SK-N-SH treated with all-trans-retinoic acid at 6 μM for 48 hours (cell line): Measurements from ENCODE around the gene TSSK2.

ENCODE experiments used
- ATAC-seq: fragments of 200-7000 bp; cut with Tn5 transposase; 3 replicates; pipeline ENCODE4 v1.9.1; 2020; ENCODE audit warnings: mild to moderate bottlenecking, moderate library complexity
- ARNTL ChIP-seq: fragments of 450-650 bp; formaldehyde crosslinking; IDR thresholded peaks from 2 replicates; pipeline ENCODE4 v1.5.0; 2020; ENCODE audit warnings: low read depth, mild to moderate bottlenecking, moderate library complexity, borderline replicate concordance
- BACH2 ChIP-seq: fragments of 250-450 bp; sonication (Bioruptor Pico); IDR thresholded peaks from 2 replicates; pipeline ENCODE4 v1.9.0; 2021; ENCODE audit warnings: mild to moderate bottlenecking, borderline replicate concordance
- CSDC2 ChIP-seq: fragments of 250-450 bp; sonication (Bioruptor Pico); IDR thresholded peaks from 2 replicates; pipeline ENCODE4 v1.5.0; 2020; ENCODE audit warnings: mild to moderate bottlenecking, moderate library complexity
- ESRRG ChIP-seq: fragments of 250-450 bp; sonication (Bioruptor Pico); IDR thresholded peaks from 2 replicates; pipeline ENCODE4 v1.6.1; 2021; ENCODE audit warnings: mild to moderate bottlenecking
- ISL1 ChIP-seq: fragments of 250-450 bp; sonication (Bioruptor Pico); IDR thresholded peaks from 2 replicates; pipeline ENCODE4 v2.1.2; 2022; ENCODE audit warnings: mild to moderate bottlenecking, moderate library complexity
- OSR1 ChIP-seq: fragments of 250-450 bp; sonication (Bioruptor Pico); IDR thresholded peaks from 2 replicates; pipeline ENCODE4 v1.8.0; 2022; ENCODE audit warnings: moderate library complexity, mild to moderate bottlenecking, inconsistent platforms
- POU6F1 ChIP-seq: fragments of 250-450 bp; sonication (Bioruptor Pico); IDR thresholded peaks from 2 replicates; pipeline ENCODE4 v1.8.0; 2021; ENCODE audit warnings: low read depth, mild to moderate bottlenecking, moderate library complexity, borderline replicate concordance
- PPARA ChIP-seq: fragments of 250-450 bp; sonication (Bioruptor Pico); IDR thresholded peaks from 2 replicates; pipeline ENCODE4 v1.5.0; 2020; ENCODE audit warnings: mild to moderate bottlenecking, borderline replicate concordance
- RARB ChIP-seq: fragments of 250-450 bp; sonication (Bioruptor Pico); IDR thresholded peaks from 2 replicates; pipeline ENCODE4 v1.8.0; 2021; ENCODE audit warnings: mild to moderate bottlenecking, moderate library complexity
- SNAI2 ChIP-seq: fragments of 250-450 bp; sonication (Bioruptor Pico); IDR thresholded peaks from 2 replicates; pipeline ENCODE4 v1.5.0; 2020; ENCODE audit warnings: mild to moderate bottlenecking, moderate library complexity
- TCF4 ChIP-seq: fragments of 250-450 bp; sonication (Bioruptor Pico); IDR thresholded peaks from 2 replicates; pipeline ENCODE4 v1.8.0; 2021; ENCODE audit warnings: mild to moderate bottlenecking, moderate library complexity, borderline replicate concordance
- TOX ChIP-seq: fragments of 250-450 bp; sonication (Bioruptor Pico); IDR thresholded peaks from 2 replicates; pipeline ENCODE4 v1.8.0; 2021; ENCODE audit warnings: mild to moderate bottlenecking, moderate library complexity, borderline replicate concordance
- TSHZ2 ChIP-seq: fragments of 250-450 bp; sonication (Bioruptor Pico); IDR thresholded peaks from 2 replicates; pipeline ENCODE4 v1.5.0; 2020; ENCODE audit warnings: mild to moderate bottlenecking, moderate library complexity
- ZC3H10 ChIP-seq: fragments of 250-450 bp; sonication (Bioruptor Pico); IDR thresholded peaks from 2 replicates; pipeline ENCODE4 v1.5.1; 2021; ENCODE audit warnings: mild to moderate bottlenecking, moderate library complexity
- ZFP3 ChIP-seq: fragments of 250-450 bp; sonication (Bioruptor Pico); IDR thresholded peaks from 2 replicates; pipeline ENCODE4 v1.5.0; 2020; ENCODE audit warnings: mild to moderate bottlenecking, moderate library complexity
- ZFP30 ChIP-seq: fragments of 450-650 bp; formaldehyde crosslinking; IDR thresholded peaks from 2 replicates; pipeline ENCODE4 v1.5.0; 2022; ENCODE audit warnings: mild to moderate bottlenecking, moderate library complexity
- ZNF565 ChIP-seq: fragments of 450-650 bp; formaldehyde crosslinking; conservative IDR thresholded peaks from 2 replicates; pipeline ENCODE4 v1.5.0; 2020; ENCODE audit warnings: low read depth, mild to moderate bottlenecking, moderate library complexity
- ZNF70 ChIP-seq: fragments of 450-650 bp; formaldehyde crosslinking; IDR thresholded peaks from 2 replicates; pipeline ENCODE4 v1.5.0; 2020; ENCODE audit warnings: mild to moderate bottlenecking, moderate library complexity
- ZNF8 ChIP-seq: fragments of 450-650 bp; formaldehyde crosslinking; IDR thresholded peaks from 2 replicates; pipeline ENCODE4 v1.5.0; 2020; ENCODE audit warnings: mild to moderate bottlenecking, moderate library complexity
- TF ChIP-seq, protein P1 (sequence below): fragments of 250-450 bp; sonication (Bioruptor Pico); IDR thresholded peaks from 2 replicates; pipeline ENCODE4 v1.5.1; 2020; ENCODE audit warnings: low read depth, mild to moderate bottlenecking, moderate library complexity
- TF ChIP-seq, protein P2 (sequence below): fragments of 250-450 bp; sonication (Bioruptor Pico); IDR thresholded peaks from 2 replicates; pipeline ENCODE4 v1.8.0; 2020; ENCODE audit warnings: mild to moderate bottlenecking, moderate library complexity, borderline replicate concordance

The TSSK2 gene

DNA sequence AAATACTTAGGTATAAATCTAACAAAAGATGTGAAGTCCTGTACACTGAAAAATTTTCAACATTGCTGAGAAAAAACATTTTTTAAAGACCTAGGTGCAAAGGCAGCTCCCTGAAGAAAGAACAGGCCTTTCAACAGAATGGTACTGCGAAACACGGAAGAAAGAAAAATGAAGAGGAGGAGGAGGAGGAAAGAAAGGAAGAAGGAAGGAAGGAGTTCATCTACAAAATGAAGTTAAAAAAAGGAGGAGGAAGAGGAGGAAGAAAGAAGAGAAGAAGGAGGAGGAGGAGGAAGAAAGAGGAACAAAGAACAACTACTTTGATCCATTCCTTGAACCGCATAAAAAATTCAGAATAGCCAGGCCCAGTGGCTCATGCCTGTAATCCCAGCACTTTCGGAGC is 38.4 kb upstream of the TSSK2 start:
- TF ChIP-seq ZNF565 (CRISPR knock-in tag) (no peak), TSHZ2 (CRISPR knock-in tag) (no peak)
- TF ChIP-seq, all 23 proteins: peak for 0

GRCh38 chr22:19094393-19094997 is 36.6 kb upstream of the TSSK2 start:
- TF ChIP-seq PPARA (CRISPR knock-in tag): no peak
- TF ChIP-seq TCF4 (CRISPR knock-in tag): no peak
- no peak for ATAC-seq

More for the DNA sequence above, 38.4 kb upstream of the TSSK2 start:
- ATAC-seq: no peak

GRCh38 chr22:19096555-19096954 is 34.6 kb upstream of the TSSK2 start:
- TF ChIP-seq ZFP3 (CRISPR knock-in tag) (no peak), ZC3H10 (CRISPR knock-in tag) (no peak), CSDC2 (no peak), ZFP30 (CRISPR knock-in tag) (no peak), TSHZ2 (CRISPR knock-in tag) (no peak), ZNF8 (no peak), POU6F1 (CRISPR knock-in tag) (no peak), ESRRG (no peak), ZNF70 (no peak), TOX (CRISPR knock-in tag) (no peak), ZNF565 (CRISPR knock-in tag) (no peak), BACH2 (CRISPR knock-in tag) (no peak), SNAI2 (CRISPR knock-in tag) (no peak), RARB (CRISPR knock-in tag) (no peak), ISL1 (CRISPR knock-in tag) (no peak), OSR1 (CRISPR knock-in tag) (no peak), ARNTL (CRISPR knock-in tag) (no peak), TCF4 (CRISPR knock-in tag) (no peak)
- TF ChIP-seq, protein P1, sequence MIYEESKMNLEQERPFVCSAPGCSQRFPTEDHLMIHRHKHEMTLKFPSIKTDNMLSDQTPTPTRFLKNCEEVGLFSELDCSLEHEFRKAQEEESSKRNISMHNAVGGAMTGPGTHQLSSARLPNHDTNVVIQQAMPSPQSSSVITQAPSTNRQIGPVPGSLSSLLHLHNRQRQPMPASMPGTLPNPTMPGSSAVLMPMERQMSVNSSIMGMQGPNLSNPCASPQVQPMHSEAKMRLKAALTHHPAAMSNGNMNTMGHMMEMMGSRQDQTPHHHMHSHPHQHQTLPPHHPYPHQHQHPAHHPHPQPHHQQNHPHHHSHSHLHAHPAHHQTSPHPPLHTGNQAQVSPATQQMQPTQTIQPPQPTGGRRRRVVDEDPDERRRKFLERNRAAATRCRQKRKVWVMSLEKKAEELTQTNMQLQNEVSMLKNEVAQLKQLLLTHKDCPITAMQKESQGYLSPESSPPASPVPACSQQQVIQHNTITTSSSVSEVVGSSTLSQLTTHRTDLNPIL (CRISPR knock-in tag): no peak
- TF ChIP-seq, protein P2, sequence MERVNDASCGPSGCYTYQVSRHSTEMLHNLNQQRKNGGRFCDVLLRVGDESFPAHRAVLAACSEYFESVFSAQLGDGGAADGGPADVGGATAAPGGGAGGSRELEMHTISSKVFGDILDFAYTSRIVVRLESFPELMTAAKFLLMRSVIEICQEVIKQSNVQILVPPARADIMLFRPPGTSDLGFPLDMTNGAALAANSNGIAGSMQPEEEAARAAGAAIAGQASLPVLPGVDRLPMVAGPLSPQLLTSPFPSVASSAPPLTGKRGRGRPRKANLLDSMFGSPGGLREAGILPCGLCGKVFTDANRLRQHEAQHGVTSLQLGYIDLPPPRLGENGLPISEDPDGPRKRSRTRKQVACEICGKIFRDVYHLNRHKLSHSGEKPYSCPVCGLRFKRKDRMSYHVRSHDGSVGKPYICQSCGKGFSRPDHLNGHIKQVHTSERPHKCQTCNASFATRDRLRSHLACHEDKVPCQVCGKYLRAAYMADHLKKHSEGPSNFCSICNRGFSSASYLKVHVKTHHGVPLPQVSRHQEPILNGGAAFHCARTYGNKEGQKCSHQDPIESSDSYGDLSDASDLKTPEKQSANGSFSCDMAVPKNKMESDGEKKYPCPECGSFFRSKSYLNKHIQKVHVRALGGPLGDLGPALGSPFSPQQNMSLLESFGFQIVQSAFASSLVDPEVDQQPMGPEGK (CRISPR knock-in tag): no peak
- ATAC-seq: no peak
